Measurements from ENCODE around the gene TMPRSS15.

TMPRSS15 gene

GRCh38 chr21:18340387-18340942 lies 63.1 kb downstream of the TMPRSS15 start:
- DNase-seq = no peak

DNA sequence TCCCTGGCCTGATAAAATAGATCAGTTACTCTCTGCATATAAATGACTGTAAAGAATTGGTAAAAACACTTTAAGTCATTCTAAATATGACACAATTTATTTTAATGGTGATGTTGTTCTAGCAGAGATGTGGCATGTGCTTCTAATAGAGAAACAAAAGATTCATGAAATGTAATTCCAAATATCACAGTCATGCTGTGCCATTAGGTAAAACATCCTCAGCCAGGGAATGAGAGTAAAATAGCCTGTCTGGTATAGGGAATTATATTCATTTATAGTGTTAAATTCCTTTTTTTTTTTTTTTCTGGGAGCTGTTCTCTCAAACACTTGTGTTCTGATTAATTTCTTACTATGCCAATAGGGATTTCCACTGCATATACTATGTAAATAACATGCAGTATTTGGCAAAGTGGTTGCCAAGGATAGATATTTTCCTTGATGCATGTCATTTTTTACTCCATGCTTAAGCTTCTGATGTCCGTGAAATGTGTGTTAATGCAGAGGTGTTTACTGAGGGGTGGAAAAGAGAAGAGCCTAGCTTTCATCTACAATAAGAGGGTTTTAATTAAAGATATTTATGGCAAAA lies 67.8 kb downstream of the TMPRSS15 start:
- DNase-seq = no peak

GRCh38 chr21:18334066-18334465 lies 69.5 kb downstream of the TMPRSS15 start:
- no peak for DNase-seq

DNA sequence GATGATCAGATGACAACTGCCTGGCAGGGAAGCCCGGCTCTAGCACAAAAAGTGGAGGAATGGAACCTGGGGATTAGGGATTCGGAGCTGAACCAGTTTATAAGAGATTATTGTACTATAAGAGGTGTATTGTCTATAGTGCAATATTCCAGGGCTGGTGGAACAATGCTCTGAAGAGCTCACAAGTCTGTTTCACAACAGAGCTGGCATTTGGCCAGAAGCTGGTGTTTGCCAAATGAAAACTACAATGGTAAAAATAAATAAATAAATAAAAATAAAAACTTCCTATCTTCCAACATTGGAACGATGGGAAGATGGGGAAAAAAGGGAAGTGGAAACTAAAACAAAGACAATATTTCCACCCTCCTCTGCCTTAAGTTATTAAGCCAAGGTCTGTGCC lies 85.4 kb downstream of the TMPRSS15 start:
- no peak for DNase-seq

- DNase-seq = no peak
Measured at GRCh38 chr21:18298228-18298627, 105.4 kb downstream of the TMPRSS15 start.

DNA sequence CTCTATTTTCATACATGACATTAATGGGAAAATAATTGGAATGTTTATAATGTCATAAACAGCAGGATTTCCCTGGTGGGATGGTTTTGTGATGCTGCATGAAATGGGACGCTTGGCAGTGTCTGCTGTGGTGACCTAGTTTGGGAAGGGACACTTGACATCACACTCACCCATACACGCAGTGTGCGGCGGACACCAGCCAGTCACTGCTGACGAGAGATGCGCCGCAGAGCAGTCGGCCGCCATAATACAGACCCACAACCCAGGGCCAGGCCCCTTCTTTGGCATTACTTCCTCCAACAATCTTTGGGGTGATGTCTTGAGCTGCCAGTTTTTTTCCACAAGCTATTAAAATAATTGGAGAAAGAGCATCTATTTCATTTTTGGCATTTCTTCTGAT lies 109.5 kb downstream of the TMPRSS15 start:
- no peak for DNase-seq

GRCh38 chr21:18289876-18290275 lies 113.7 kb downstream of the TMPRSS15 start:
- no peak for DNase-seq

DNA sequence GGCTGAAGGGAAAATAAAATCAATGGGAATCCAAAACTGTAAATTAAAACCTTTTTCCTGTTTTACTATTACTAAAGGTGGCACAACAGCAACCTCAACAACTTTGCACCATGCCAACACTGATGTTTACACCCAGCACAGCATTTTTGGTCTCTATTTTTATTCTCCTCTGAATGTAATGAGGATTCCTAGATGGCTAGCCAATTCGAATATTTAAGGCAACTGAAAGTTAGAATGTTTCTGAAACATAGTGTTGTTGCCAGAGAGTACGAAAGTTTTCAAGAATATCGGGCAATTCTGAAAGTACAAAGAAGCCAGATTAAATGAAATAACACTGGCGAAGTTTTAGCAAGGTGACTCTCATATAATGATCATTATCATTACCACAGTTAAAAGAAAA lies 118.2 kb downstream of the TMPRSS15 start:
- no peak for DNase-seq

GRCh38 chr21:18275781-18276180 lies 127.8 kb downstream of the TMPRSS15 start:
- no peak for DNase-seq

GRCh38 chr21:18274370-18274769 lies 129.2 kb downstream of the TMPRSS15 start:
- no peak for DNase-seq

DNA sequence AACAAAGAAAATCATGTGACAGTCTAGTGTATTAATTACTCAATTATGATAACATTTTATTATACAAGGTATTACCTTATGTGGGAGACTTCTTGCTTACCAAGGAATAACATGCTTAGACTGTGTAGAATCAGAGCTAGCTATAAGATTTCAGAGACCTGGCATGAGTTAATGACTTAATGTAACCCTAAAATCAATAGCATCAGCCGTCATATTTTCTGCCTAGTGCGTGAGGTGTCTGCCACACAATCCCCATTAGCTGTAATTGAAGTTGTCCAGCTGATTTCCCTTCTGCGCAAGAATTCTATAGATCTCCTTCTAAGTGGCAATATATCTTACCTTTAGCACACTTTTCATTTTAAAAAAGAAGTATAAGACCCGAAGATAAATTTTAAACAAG lies 130.2 kb downstream of the TMPRSS15 start:
- DNase-seq = no peak

DNA sequence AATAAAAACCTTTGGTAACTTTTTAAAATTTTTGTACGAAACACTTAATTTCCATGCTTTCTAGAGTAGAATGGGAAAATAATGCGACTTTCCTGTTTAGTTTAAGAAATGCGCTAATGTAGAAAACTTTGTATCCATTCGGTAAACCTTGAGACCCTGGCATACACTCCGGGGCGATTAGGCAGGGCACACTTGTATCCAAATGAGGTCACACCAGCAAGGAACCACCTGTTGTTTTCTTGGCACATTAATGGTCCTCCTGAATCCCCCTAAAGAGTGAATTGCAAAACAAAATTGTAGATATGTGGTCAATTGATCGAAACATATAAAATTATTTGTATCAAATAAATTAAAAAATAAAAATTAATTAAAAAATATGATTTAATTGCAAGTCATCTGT lies 133.7 kb downstream of the TMPRSS15 start:
- no peak for DNase-seq

GRCh38 chr21:18268906-18269305 lies 134.7 kb downstream of the TMPRSS15 start:
- no peak for DNase-seq

GRCh38 chr21:18267496-18267895 lies 136.1 kb downstream of the TMPRSS15 start:
- DNase-seq = no peak

- no peak for DNase-seq
Measured at GRCh38 chr21:18265944-18266343, 137.6 kb downstream of the TMPRSS15 start.

DNA sequence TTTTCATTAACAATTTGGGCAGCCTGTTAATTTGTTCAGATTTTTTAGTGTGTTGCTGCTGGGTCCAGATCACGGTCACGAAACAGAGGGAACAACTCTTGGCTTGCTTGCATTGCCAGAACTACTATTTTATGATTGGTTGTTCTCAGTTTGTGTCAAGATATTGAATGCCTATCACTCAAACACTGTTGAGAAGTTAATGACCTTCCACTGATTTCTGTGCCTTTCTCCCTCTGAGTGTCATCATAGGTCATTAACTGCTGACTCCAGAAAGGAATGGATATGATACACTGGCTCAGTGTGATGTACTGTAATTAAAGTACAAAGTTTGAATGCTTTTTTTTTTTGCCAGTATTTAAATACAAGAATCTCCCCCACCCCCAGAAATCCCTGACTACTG lies 149.8 kb downstream of the TMPRSS15 start:
- no peak for DNase-seq

DNA sequence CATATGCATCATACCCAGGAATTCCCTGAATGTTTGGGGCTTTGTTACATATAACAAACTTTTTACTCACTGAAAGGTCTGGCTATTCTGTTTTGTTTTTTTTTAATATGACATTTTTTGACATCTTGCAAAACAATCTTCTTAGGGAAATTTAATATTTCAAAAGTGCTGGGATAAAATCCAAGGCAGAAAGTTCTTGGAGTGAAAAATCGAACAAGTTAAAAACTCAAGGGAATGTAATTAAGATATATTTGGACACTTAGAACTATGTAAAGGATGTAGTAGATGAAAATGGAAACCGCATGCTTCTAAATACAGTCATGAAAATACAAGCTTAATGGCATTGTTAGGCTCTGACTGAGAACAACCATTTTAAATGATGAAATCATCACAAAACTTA lies 150.4 kb downstream of the TMPRSS15 start:
- DNase-seq = no peak

GRCh38 chr21:18252680-18253079 lies 150.9 kb downstream of the TMPRSS15 start:
- DNase-seq = no peak

GRCh38 chr21:18252256-18252655 lies 151.3 kb downstream of the TMPRSS15 start:
- no peak for DNase-seq

DNA sequence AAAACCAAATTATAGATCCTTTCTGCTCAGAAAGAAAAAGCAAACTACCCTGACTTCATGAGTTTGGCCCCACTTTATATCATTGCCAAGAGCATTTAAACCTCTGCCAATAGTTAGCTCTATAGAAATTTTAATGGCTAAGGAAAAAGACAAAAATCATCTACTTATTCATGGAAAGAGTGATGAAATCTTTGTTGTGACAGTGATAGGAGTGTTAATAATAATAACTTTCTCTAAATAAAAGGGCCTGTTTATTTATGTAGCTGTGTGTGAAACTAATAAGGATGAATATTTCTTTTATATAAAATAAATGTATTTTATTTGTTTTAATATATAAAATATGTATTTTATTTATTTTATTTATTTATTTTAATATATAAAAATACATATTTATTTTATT lies 152.5 kb downstream of the TMPRSS15 start:
- DNase-seq = no peak

- DNase-seq = no peak
Measured at GRCh38 chr21:18249672-18250071, 153.9 kb downstream of the TMPRSS15 start.

DNA sequence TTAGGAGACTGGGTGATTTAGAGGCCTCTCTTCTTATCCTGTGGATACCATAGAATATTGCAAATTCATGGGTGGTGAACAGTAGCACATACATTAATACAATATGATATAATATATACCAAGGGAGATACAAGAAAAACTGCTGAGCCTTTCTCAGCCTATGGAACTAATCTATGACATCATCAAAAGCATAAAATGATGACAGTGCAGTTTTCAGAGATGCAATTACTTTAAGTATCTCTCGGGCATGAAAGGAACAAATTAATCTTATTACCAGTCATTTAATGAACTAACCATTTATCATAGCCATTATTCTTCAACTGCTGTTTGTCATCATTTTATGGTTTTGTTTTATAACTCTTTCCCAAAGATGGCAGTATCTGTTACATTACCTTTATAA lies 155.4 kb downstream of the TMPRSS15 start:
- no peak for DNase-seq

- DNase-seq = no peak
Measured at GRCh38 chr21:18245464-18245967, 158.1 kb downstream of the TMPRSS15 start.

DNA sequence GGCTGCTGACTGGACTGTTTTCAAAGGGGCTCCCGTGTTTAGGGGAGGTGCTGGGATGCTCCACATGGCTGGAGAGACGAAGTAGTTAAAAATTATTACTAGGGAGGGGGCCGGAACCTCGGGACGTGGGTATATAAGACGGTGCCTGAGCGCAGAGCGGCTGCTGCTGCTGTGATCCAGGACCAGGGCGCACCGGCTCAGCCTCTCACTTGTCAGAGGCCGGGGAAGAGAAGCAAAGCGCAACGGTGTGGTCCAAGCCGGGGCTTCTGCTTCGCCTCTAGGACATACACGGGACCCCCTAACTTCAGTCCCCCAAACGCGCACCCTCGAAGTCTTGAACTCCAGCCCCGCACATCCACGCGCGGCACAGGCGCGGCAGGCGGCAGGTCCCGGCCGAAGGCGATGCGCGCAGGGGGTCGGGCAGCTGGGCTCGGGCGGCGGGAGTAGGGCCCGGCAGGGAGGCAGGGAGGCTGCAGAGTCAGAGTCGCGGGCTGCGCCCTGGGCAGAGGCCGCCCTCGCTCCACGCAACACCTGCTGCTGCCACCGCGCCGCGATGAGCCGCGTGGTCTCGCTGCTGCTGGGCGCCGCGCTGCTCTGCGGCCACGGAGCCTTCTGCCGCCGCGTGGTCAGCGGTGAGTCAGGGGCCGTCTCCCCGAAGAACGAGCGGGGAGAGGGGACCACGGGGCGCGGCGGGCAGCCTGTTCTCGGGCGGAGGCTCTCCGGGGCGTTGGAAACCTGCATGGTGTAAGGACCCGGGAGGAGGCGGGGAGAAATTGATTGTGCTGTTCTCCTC lies 158.7 kb downstream of the TMPRSS15 start, which contains the start of gene CHODL:
Gene CHODL (plus strand): TSS at position 163 of the 793 bp plus-strand sequence. CDS start 391 bp downstream, at position 554.
- no peak for DNase-seq
